HepG2 (cell line): ENCODE data around the gene OLFM4.

Experiments
- CHD2 ChIP-seq: IDR thresholded peaks from 2 replicates; pipeline ENCODE4 v1.6.1; 2011; ENCODE audit warnings: low read depth, low read length, improper control_type of control experiment
- HOXA3 ChIP-seq: sonication (generic); formaldehyde crosslinking; IDR thresholded peaks from 2 replicates; pipeline ENCODE4 v1.5.0; 2020; ENCODE audit warnings: missing genetic modification reagents
- RXRA ChIP-seq: sonication (generic); formaldehyde crosslinking; IDR thresholded peaks from 2 replicates; pipeline ENCODE4 v1.5.1; 2020; ENCODE audit warnings: missing genetic modification reagents
- SATB2 ChIP-seq: sonication (generic); formaldehyde crosslinking; IDR thresholded peaks from 2 replicates; pipeline ENCODE4 v1.5.0; 2020; ENCODE audit warnings: missing genetic modification reagents
- TAF1 ChIP-seq: sonication (generic); formaldehyde crosslinking; IDR thresholded peaks from 2 replicates; pipeline ENCODE4 v1.4.0; 2020; ENCODE audit warnings: missing genetic modification reagents
- ZFAT ChIP-seq: sonication (generic); formaldehyde crosslinking; conservative IDR thresholded peaks from 2 replicates; pipeline ENCODE4 v1.8.1; 2023; ENCODE audit warnings: missing genetic modification reagents, inconsistent platforms
- ZNF44 ChIP-seq: sonication (generic); formaldehyde crosslinking; IDR thresholded peaks from 2 replicates; pipeline ENCODE4 v1.5.1; 2020; ENCODE audit warnings: mild to moderate bottlenecking, missing genetic modification reagents
- ZNF749 ChIP-seq: sonication (generic); formaldehyde crosslinking; IDR thresholded peaks from 2 replicates; pipeline ENCODE4 v1.8.0; 2022; ENCODE audit warnings: mild to moderate bottlenecking, missing genetic modification reagents, moderate library complexity, borderline replicate concordance
- ZNF768 ChIP-seq: sonication (generic); formaldehyde crosslinking; IDR thresholded peaks from 2 replicates; pipeline ENCODE4 v1.4.0; 2020; ENCODE audit warnings: missing genetic modification reagents
- TF ChIP-seq, protein P1 (sequence below): sonication (generic); formaldehyde crosslinking; IDR thresholded peaks from 2 replicates; pipeline ENCODE4 v1.5.0; 2020; ENCODE audit warnings: mild to moderate bottlenecking, missing genetic modification reagents, moderate library complexity
- TF ChIP-seq, protein P2 (sequence below): IDR thresholded peaks from 2 replicates; pipeline ENCODE4 v1.6.1; 2012; ENCODE audit warnings: inconsistent platforms
- TF ChIP-seq, protein P3 (sequence below): sonication (generic); formaldehyde crosslinking; IDR thresholded peaks from 2 replicates; pipeline ENCODE4 v1.8.0; 2022; ENCODE audit warnings: mild to moderate bottlenecking, missing genetic modification reagents, moderate library complexity

DNA sequence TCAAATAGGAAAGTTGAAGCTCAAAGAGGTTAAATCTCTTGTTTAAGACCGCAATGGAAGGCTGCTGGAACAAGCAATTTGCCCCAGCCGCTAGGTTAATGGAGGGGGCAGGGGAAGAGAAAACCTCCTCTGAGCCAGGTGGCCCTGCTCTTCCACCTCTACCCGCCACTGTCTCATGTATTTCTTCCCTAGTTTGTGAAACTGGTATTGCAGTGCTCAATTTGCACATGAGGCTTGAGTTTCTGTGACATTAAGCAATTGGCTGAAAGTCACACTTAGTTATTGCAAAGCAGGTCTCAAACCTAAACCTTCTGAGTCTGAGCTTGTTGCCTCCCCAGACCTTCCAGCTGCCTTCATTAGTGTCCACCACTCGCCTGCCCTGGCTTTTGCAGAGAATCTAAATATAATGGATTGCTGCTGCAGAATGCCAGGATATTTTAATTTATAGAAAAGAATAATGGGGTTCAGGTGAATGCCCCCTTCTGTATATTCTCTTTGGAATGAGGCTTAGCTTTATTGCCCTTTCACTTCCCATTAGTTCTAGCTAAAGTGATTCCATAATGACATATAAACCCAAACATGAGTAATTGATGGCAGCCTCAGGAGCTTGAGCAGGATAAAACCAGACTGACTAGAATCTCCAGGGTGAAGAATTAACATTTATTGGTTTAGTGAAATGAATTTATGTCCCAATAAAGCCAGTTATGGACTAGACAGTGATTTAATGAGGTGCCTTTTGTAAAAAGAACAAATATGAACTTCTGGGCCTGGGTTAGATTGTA is 27.0 kb upstream of the OLFM4 start:
- TF ChIP-seq, protein P1, sequence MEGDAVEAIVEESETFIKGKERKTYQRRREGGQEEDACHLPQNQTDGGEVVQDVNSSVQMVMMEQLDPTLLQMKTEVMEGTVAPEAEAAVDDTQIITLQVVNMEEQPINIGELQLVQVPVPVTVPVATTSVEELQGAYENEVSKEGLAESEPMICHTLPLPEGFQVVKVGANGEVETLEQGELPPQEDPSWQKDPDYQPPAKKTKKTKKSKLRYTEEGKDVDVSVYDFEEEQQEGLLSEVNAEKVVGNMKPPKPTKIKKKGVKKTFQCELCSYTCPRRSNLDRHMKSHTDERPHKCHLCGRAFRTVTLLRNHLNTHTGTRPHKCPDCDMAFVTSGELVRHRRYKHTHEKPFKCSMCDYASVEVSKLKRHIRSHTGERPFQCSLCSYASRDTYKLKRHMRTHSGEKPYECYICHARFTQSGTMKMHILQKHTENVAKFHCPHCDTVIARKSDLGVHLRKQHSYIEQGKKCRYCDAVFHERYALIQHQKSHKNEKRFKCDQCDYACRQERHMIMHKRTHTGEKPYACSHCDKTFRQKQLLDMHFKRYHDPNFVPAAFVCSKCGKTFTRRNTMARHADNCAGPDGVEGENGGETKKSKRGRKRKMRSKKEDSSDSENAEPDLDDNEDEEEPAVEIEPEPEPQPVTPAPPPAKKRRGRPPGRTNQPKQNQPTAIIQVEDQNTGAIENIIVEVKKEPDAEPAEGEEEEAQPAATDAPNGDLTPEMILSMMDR (CRISPR knock-in tag): no peak
- TF ChIP-seq TAF1 (CRISPR knock-in tag): no peak
- TF ChIP-seq CHD2: no peak
- TF ChIP-seq ZNF749 (CRISPR knock-in tag): no peak
- TF ChIP-seq, protein P2, sequence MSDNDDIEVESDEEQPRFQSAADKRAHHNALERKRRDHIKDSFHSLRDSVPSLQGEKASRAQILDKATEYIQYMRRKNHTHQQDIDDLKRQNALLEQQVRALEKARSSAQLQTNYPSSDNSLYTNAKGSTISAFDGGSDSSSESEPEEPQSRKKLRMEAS: no peak
- TF ChIP-seq, protein P3, sequence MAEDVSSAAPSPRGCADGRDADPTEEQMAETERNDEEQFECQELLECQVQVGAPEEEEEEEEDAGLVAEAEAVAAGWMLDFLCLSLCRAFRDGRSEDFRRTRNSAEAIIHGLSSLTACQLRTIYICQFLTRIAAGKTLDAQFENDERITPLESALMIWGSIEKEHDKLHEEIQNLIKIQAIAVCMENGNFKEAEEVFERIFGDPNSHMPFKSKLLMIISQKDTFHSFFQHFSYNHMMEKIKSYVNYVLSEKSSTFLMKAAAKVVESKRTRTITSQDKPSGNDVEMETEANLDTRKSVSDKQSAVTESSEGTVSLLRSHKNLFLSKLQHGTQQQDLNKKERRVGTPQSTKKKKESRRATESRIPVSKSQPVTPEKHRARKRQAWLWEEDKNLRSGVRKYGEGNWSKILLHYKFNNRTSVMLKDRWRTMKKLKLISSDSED: no peak
- TF ChIP-seq ZFAT (CRISPR knock-in tag): no peak
- TF ChIP-seq ZNF44 (CRISPR knock-in tag): no peak
- TF ChIP-seq ZNF768 (CRISPR knock-in tag): no peak
- no peak for TF ChIP-seq RXRA (CRISPR knock-in tag)
- no peak for TF ChIP-seq HOXA3 (CRISPR knock-in tag)
- no peak for TF ChIP-seq SATB2
